HL-60 (cell line): ENCODE measurements around the gene RBM23.
A peak's percentile ranks its signal among the peaks of the same experiment; 100 is the strongest.
"Not testable (repeated sequence)": the region's sequence is repeated elsewhere in the genome, so short reads cannot be mapped to it uniquely, and the experiment has no call there.

ENCODE experiments used
- DNase-seq, 2 experiments: peaks; one replicate each; pipeline ENCODE4 v3.0.0-alpha.2; 2010 to 2020; ENCODE audit warnings: low read depth in 1 of 2, low spot score in 1 of 2
- H3K27ac ChIP-seq: fragments of 250-450 bp; sonication (Bioruptor Pico); replicated peaks from 2 replicates; pipeline ENCODE4 v1.5.1; 2020; ENCODE audit warnings: mild to moderate bottlenecking, moderate library complexity
- H3K27me3 ChIP-seq: fragments of 250-450 bp; sonication (Bioruptor Pico); 2 replicates; pipeline ENCODE4 v1.5.1; 2021; ENCODE audit warnings: mild to moderate bottlenecking, moderate library complexity; ENCODE audit not compliant: insufficient read depth, poor library complexity, severe bottlenecking
- H3K4me3 ChIP-seq: replicated peaks from 2 replicates; pipeline ENCODE4 v1.5.1; 2011; ENCODE audit warnings: mild to moderate bottlenecking, control low read depth, low read length; ENCODE audit not compliant: insufficient read depth
- CTCF ChIP-seq: IDR thresholded peaks from one replicate; pipeline ENCODE4 v1.5.1; 2011; ENCODE audit warnings: low read length, control low read depth, inconsistent platforms; ENCODE audit not compliant: insufficient read depth
- GABPA ChIP-seq: IDR thresholded peaks from 2 replicates; pipeline ENCODE4 v1.6.1; 2012; ENCODE audit warnings: low read depth
- POLR2AphosphoS5 ChIP-seq: IDR thresholded peaks from 2 replicates; pipeline ENCODE4 v1.6.1; 2012; ENCODE audit warnings: low read depth
- SPI1 ChIP-seq: IDR thresholded peaks from 2 replicates; pipeline ENCODE4 v1.6.1; 2012; ENCODE audit warnings: low read depth, mild to moderate bottlenecking, borderline replicate concordance
- long read RNA-seq: library from polyadenylated mRNA; unstranded; transcript quantifications from one replicate; pipeline ENCODE4 v2.0.0, GENCODE V29; 2020
- TF ChIP-seq, protein P1 (sequence below): IDR thresholded peaks from 2 replicates; pipeline ENCODE4 v1.6.1; 2012; ENCODE audit warnings: low read depth; ENCODE audit not compliant: insufficient replicate concordance

Gene RBM23
- long read RNA-seq, full-length matches to known transcripts = 218 of 284 reads
- long read RNA-seq, partial matches to known transcripts = 6 of 284 reads
- long read RNA-seq, other reads (novel, unspliced or antisense) = 60 of 284 reads

- TF ChIP-seq, protein P1, sequence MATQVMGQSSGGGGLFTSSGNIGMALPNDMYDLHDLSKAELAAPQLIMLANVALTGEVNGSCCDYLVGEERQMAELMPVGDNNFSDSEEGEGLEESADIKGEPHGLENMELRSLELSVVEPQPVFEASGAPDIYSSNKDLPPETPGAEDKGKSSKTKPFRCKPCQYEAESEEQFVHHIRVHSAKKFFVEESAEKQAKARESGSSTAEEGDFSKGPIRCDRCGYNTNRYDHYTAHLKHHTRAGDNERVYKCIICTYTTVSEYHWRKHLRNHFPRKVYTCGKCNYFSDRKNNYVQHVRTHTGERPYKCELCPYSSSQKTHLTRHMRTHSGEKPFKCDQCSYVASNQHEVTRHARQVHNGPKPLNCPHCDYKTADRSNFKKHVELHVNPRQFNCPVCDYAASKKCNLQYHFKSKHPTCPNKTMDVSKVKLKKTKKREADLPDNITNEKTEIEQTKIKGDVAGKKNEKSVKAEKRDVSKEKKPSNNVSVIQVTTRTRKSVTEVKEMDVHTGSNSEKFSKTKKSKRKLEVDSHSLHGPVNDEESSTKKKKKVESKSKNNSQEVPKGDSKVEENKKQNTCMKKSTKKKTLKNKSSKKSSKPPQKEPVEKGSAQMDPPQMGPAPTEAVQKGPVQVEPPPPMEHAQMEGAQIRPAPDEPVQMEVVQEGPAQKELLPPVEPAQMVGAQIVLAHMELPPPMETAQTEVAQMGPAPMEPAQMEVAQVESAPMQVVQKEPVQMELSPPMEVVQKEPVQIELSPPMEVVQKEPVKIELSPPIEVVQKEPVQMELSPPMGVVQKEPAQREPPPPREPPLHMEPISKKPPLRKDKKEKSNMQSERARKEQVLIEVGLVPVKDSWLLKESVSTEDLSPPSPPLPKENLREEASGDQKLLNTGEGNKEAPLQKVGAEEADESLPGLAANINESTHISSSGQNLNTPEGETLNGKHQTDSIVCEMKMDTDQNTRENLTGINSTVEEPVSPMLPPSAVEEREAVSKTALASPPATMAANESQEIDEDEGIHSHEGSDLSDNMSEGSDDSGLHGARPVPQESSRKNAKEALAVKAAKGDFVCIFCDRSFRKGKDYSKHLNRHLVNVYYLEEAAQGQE = no peak
- TF ChIP-seq POLR2AphosphoS5 = peak; percentile 73; the same call in 1 of the 2 replicates
- no peaks in the 10 kb centered on the region for H3K27me3 ChIP-seq
- H3K4me3 ChIP-seq = peak within 1 kb of the TSS; percentile 79
- DNase-seq = peak; percentile 100
- peak within 1 kb of the TSS; percentile 97 for H3K27ac ChIP-seq
Measured at GRCh38 chr14:22918804-22919600, at the start of gene RBM23. Gene RBM23 (minus strand): TSS chr14:22919149.

DNA sequence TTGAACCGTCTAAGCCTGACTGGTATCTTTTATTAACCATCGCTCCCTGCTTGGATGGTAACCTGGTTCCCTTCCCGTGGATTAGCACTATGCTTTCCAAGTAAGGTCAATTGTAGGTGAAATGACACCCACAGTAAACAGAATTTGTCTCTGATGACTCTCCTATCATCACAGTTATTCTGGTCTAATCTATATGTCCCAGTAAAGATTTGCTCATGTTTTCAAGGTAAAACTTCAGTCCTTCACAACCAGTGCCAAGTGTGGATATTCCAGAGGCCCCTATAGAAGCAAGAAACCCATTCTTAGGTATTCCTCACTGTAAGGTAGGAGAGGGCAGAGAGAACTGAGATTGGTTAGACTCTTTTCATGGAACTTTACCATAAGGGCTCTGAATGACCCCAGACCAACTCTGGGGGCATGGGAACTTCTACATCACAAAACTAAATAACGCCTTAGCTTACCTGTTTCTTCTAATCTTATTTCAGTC lies 47.9 kb upstream of the RBM23 start:
- Histone ChIP-seq H3K4me3 (no peak overlapping the region), H3K27me3 (no peaks in the 10 kb centered on the region), H3K27ac (no peak overlapping the region)
- TF ChIP-seq, protein P1 = no peak
- TF ChIP-seq SPI1 = no peak
- TF ChIP-seq CTCF = no peak
- TF ChIP-seq GABPA = no peak
- TF ChIP-seq POLR2AphosphoS5 = no peak
- DNase-seq = no peak

DNA sequence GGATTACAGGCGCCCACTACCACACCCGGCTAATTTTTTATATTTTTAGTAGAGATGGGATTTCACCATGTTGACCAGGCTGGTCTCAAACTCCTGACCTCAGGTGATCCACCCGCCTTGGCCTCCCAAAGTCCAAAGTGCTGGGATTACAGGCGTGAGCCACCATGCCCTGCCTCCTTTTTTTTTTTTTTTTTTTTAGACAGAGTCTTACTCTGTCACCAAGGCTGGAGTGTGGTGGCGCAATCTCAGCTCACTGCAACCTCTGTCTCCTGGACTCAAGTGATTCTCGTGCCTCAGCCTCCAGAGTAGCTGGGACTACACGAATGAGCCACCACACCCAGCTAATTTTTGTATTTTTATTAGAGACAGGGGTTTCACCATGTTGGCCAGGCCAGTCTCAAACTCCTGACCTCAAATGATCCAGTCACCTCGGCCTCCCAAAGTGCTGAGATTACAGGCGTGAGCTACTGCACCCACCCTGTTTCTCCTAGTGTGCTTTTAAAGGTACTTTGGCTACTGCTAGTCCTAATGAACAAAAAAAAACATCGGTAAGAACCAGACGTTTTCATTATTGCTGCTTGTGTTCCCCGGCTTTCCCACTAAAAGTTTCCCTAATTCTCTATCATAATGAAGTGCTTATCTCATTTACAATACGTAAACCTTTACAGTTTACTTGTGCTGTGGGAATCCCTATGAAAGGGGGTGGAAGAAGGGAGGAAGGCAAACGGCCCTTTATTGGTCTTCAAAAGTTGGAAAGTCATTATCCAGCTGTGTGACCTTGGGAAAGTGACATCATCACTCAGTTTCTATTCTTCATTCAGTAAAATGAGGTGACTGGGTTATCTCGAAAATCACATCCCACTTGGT lies 47.2 kb upstream of the RBM23 start:
- H3K4me3 ChIP-seq, H3K27ac ChIP-seq, H3K27me3 ChIP-seq: not testable (repeated sequence)
- DNase-seq = peak in 1 of 2 experiments; percentile 34

DNA sequence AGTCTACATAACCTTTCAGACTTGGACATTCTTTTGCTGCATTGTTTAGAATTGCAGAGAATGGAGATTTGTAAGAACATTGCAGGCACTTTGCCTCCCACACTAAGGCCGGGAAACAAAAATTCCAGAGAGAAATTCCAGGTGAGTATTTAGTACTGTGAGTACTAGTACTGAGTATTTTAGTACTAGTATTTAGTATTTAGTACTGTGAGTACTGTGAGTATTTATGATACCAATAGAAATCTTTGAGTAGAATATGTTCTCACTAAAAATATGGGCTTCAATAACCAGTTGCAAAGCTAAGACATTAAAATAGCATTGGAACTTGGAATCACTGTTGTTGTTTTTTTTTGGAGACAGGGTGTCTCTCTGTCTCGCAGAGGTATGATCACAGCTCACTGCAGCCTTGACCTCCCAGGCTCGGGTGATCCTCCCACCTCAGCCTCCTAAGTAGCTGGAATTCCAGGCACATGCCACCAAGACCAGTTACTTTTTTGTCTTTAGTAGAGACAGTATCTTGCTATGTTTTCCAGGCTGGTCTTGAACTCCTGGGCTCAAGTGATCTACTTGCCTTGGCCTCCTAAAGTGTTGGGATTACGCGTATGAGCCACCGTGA lies 43.2 kb upstream of the RBM23 start:
- Histone ChIP-seq H3K27me3 (no peaks in the 10 kb centered on the region), H3K27ac (no peak overlapping the region), H3K4me3 (no peak overlapping the region)
- TF ChIP-seq, protein P1 = no peak
- TF ChIP-seq CTCF (no peak), SPI1 (no peak), POLR2AphosphoS5 (no peak), GABPA (no peak)
- DNase-seq = no peak
